T-helper 22 cell (primary cell): Measurements from ENCODE around the gene MTG2.

Source experiments
- DNase-seq: peaks from one replicate; pipeline ENCODE4 v3.0.0-alpha.2; 2020; ENCODE audit warnings: low read depth

MTG2 gene

DNA sequence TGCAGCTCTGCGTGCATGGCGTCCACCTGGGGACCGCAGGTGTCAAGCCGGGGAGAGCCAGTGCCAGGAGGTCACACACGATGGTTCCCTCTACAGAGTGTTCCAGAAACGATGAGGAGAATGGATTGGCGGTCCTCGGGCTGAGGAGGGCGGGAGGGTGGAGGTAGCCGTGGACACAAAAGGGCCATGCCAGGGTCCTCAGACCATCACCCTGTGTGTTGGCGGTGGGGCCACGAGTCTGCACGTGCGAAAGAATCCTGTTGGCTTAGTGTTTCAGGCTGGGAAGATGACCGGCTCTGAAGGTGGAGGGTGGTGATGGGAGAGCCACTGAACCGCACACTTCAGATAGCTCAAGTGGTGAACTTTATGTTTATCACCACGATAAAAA, 23.6 kb downstream of the MTG2 start:
- DNase-seq, result no peak

DNA sequence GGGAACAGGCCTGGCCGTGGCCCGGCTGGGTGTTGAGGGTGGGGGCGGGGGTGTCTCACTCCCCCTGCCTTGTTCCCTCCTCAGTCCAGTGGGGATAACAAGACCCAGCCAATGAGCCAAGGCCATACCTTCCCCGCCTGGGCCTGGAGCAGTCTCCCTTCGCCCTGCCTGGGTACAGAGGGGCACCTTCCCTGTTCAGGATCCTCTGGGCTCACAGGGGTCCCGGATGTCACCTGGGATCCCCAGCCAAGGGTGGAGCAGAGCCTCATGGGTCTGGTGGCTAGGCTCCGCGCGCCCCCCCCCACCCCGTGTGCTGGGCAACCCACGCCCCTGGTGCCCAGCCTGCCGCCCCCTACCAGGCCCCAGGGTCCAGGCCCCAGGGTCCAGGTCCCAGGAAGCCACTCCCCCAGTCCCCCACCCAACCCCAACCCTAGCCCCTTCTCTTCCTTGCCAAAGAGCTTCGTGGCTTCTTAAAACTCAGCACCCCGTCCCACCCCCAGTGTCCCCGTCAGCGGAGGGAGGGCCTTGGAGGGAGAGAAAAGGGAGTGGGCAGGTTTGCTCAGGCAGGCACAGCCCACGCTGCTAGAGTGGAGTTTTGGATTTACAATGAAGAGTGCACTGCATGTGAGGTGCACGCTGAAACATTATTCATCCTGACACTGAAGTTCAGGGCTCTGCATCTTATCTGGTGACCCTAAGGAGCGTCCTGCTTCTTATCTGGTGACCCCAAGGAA, 25.4 kb downstream of the MTG2 start:
- no peak for DNase-seq

DNA sequence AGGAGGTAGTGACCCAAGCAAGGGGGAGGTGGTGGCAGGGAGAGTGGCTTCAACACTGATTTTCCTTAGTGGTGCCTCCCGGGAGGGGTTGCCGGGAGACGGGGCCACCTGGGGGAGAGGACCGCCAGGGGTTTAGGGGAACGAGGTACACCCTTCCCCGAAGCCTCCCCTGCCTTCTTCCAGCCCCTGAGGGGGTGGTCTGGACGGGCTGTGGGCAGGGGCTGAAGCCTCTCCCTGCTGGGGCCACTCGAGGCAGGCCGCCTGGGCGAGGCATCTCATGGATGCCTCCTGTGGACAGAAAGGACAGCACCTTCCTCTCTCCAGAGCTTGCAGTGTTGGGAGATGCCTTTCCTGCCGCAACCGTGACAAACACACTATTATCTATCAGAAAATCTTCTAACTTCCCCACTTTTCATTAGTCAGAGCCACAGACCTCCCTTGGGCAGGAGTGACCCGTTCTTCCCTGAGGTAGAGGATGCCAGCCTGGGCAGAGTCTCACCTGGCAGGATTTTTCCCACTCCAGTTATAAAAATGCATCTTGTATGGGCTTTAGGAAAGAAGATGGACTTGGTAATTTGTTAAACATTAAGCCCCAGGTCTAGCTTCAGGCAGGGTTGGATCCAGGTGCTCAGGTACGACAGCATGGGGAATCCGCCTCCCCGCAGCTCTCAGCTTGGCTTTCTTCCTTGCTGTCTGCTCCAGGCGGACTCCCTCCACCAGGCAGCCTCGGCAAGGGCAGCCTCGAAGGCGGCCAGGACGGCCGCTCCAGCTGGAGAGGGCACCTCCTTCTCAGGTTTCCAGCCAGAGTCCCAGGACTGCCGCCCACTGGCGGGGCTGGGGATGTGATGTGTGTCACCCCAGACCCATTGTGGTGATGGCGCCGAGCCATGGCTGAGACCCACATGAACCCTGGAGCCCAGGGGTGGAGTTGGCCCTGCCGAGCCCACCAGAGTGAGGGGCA, 26.2 kb downstream of the MTG2 start:
- no peak for DNase-seq

DNA sequence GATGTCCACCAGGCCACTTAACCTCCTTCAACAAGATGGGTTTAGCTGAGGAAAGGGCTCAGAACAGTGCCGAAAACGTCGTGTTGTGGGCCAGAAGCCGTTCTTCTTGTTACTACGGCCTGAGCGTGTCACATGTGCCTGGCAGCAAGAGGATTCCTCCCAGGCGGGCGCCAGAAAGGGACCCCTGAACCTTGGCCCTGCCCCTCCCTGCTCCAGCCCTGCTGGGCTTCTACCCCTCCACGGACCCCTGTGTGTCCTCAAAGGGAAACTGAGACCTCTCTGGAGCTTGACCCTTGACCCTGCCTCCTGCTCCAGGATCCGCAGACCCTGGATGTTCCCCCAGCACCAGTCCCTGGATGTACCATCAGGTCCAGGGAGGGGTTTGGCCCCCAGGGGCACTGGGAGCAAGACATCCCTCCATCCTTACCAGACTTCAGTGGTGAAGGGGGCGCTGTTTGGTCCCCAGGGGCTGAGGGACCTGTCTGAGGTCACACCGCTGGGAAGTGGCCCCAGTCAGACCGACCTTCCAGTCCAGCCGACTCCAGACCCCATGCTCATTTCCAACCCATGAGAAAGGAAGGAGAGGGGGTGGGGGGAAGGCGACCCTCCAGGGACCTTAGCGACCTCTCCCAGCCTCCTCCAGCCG, 27.1 kb downstream of the MTG2 start:
- DNase-seq, result no peak

DNA sequence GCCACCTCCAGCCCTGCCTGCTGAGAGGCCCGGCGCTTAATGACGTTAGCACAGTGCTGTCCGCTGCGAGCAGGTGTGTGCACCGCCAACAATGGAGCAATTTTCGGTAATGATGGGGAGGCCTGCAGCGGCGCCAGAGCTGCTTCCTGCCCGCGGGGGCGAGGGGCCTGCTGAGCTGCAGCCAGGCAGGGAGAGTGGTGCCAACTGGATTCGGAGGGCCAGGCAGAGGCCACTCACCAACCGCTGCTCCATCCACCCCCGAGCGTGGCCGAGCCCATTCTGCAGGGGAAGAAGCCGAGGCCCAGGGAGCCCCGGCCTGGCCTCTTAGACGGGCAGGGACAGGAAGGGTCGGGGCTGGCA, 27.6 kb downstream of the MTG2 start:
- no peak for DNase-seq

DNA sequence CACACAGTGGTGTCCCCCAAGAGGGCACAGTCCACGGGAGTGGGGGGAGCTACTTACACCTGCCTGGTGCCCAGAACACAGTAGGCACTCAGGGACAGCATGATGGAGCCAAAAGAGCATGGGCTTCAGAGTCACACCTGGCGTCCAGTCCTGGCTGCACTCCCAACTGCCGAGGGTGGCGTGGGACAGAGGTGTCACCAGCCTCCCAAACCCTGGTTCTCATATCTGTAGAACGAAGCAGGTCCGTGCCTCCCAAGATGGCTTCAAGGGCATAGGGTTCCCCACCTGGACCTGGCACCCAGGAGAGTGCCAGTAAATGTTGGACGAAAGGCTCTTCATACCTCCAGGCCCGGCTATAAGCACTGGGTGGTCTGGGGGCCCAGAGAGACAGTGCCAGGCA, 28.4 kb downstream of the MTG2 start:
- no peak for DNase-seq

DNA sequence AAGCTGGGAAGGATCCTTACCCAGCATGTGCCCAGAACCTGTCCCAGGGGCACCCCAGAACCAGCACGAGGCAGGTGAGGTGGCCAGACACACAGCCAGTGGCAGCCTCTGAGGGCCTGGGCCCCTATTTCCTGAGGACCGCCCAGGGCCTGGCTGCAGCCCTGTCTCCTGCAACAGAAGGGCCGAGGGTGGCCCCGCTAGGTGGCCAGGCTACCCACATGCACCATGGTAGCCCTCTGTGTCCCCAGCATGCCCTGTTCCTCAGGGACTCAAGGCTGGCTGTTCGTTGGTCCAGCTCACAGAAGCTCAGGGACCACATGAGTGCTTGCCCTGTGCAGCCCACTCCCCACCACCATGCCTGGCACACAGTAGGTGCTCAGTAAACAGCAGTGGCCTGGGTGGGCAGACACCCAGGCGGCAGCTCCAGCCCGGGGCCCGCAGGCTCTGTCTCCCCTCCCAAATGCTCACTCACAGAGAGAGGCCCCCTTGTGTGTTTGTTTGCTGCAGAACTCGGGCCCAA, 29.0 kb downstream of the MTG2 start:
- DNase-seq, result no peak

DNA sequence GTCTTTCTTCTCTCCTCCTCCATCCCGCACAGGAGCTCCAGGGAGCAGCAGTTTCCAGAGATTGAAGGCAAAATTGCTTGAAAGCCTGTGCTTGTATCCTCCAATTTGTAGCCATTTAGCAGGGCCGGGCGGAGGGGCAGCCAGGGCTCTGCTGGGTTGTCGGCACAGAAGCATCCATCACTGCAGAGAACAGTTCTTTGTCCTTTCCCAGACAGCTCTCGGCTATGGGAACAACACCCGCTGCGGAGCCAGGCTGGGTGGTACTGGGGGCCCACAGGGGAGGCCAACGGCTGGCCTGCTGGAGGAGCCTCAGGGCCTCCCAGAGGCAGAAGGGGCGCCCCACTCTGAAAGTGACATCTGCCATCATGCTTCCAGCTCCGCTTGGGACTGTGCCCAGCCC, 29.5 kb downstream of the MTG2 start:
- no peak for DNase-seq

DNA sequence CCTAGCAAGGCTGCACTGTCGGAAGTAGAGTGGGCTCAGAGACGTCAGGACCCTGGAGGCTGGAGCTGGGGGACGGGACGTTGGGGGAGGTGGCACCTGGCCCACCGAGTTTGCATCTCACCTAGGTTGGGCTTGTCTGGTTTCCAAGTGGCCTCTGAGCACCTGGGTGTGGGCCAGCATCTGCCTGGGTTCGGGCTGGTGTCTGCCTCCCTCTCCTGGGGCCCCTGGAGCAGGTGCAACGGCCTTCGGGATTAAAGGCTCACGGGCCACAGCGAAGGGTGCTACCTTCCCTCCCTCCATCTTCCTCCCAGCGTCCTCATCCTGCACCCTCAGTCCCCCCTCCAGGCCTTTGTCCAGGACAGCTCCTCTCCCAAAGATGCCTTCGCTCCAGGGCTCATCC, 31.2 kb downstream of the MTG2 start:
- no peak for DNase-seq

DNA sequence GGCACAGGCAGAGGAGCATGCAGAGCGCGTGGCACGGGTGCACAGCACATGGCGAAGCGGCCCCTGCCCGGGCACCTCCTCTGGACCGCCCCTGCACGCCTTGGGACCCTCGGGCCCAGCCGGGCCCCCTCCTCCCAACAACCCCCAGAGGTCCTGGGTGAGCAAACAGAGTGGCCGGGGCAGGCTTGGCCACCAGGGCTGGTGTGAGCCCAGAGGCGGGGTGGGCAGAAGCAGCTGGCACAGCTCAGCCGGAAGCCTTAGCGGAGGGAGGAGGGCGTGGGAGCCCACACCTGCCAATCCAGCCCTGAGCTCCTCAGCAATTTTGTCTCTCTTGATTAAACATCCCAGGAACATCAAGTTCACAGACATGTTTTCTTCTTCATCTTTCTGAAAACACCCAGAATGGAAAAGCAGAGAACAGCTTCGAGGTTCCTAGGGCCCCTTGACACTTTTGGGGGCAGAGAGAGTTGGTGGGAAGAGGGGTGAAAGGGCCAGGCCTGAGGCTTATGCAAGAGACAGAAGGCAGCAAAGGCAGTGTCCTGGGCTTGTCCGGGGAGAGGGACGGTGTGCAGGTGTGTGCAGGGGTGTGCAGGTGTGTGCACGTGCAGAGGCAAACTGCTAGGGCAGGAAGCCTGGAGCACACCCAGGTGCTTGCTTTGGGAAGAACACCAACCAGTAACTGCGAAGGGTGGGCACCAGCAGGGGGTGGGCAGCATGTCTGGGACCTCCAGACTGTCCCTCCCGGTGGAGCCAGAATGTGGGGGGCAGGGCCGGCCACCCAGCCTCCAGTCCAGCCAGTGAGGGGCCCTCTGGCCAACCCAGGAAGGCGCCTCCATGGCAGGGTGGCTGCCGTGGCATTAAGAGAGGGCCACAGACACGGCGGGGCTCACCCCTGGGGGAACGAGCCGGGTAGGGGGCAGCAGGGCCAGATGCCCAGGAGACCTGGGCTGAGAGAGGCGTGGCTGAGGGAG, 32.5 kb downstream of the MTG2 start:
- DNase-seq, result no peak

DNA sequence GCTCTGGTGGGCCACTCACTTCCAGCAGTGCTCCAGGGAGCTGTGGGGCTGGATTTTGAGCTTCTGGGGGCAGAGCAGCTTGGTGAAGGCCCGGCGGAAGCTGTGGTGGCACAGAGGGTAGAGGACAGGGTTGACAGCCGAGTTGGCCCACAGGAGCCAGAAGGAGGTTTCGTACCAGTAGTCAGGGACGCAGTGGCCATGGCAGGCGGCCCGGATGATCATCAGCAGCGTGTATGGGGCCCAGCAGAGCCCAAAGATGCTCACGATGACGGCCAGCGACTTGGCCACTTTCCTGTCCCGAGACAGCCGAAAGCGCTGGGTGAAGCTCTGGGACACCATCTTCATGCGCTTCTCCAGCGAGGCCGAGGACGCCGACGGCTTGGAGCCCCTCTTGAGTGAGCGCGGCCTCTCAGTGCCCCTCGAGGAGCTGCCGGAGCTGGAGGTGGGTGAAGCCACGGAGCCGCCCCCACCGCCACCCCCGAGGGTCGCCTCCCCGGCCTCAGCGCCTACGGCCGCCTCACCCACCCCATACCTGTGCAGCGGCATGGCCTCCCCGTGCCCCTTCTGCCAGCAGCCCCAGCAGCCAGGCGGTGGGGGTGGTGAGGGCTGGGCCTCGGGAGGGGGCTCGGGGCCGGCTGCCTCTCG, 33.3 kb downstream of the MTG2 start:
- no peak for DNase-seq

DNA sequence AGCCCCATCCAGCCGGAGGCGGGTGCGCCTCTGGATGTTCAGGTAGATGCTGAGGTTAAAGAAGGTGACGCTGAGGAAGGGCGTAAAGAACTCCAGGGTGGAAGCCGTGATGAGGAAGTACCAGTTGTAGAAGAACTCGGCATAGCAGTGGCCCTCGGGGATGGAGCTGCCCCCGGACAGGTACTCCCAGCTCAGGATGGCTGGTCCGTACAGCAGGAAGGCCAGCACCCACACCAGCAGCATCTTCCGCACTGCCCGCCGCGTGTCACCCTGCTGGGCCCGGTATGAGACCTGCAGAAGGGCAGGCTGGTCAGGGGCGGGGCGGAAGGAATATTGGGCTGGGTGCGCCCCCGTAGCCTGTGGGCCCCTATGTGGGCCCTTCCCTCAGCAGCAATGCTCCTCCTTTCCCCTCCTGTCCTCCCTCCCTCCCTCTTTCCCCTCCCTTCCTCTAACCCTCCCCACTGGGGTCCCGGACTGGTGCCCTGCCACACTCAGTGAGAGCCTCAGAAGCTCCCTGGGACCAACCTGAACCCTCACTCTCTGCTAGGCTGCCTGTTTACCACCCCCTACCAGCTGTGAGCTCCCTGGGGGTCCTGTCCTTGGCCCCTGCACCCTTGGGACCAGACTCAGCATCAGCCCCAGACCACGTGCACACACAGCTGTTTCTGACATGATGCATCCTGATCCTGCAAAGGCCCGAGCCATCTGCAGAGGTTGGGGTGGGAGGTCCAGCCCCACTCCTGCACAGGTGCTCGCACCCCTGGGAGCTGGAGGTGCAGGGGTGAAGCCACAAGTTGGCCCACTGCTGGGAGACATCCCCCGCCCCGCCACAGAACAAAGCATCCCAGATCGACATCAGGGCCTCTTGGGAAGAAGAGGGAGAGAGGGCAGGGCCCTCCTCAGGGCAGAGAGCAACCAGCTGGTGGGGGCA, 34.1 kb downstream of the MTG2 start:
- DNase-seq, result no peak

DNA sequence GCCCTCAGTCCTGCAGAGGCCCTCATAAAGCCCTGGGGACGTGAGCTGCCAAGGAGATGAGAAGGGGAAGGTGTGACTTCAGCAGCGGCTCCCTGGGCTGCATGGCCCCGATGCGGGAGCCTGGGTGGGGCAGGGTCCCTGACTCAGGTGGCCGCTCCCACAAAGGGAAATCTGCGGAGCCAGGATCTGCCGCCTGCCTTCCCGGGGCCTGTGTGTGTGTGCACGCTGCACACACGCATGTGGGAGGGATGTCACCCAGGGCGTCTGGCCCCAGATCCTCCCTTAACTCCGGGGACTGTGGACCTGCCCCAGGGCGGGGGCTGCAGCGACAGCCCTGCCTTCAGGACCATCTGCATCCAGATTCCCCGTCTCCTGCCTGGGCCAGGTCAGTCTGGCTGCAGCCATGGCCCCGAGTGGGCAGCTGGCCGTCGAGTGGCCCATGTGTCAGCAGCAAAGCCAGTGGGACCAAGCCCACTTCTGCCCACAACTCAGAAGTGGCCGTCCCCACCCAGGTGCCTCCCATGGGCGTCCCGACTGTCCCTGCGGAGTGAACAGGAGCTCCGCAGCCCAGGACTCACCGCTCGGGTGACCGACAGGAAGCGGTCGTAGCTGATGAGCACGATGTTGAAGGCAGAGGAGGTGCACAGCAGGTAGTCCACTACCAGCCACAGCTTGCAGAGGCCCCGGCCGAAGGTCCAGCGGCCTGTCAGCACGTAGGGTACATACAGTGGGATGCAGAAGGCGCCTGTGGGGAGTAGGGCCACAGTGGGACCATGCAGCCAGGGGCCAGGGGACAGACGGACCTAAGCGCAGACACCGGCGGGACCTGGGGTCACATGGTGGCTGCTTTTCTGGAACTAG, 35.3 kb downstream of the MTG2 start:
- no peak for DNase-seq

DNA sequence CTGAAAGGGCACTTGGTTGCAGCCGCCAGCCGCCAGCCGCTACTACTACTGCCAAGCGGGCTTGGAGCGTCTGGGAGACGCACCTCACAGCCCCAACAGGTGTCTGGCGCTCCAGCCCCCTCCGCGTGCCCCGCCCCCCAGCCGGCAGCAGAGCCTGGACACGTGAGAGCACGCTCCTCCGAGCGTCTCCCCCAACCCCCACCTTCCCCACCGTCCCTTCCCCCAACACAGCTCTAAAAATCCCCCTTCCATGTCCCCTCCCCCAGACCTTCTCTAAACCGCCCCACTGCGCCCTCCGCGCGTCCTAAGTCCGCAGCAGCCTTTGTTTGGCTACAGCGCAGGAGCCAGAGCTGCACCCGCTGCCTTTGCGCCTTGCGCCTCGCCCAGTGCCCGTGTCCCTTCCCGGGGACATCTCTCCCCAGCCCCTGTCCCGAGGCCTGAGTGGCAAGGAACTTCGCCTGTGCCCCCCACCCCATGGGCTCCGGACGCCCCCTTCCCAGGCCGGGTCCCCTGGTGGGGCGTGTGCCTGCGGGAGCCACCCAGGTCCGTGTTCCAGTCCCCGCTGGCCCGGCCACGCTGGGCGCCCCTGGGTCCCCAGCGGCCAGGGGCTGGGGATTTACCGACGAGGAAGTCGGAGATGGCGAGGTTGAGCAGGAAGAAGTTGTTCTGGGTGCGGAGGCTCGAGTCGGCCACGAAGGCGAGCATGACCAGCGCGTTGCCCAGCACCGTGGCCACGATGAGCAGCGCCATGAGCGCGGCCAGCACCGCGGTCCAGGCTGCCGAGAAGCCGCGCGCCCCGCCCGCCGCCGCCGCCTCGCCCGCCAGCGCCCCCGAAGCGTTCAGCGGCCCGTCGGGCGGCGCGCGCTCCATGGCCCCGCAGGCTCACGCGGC, 36.5 kb downstream of the MTG2 start:
- DNase-seq, result no peak

DNA sequence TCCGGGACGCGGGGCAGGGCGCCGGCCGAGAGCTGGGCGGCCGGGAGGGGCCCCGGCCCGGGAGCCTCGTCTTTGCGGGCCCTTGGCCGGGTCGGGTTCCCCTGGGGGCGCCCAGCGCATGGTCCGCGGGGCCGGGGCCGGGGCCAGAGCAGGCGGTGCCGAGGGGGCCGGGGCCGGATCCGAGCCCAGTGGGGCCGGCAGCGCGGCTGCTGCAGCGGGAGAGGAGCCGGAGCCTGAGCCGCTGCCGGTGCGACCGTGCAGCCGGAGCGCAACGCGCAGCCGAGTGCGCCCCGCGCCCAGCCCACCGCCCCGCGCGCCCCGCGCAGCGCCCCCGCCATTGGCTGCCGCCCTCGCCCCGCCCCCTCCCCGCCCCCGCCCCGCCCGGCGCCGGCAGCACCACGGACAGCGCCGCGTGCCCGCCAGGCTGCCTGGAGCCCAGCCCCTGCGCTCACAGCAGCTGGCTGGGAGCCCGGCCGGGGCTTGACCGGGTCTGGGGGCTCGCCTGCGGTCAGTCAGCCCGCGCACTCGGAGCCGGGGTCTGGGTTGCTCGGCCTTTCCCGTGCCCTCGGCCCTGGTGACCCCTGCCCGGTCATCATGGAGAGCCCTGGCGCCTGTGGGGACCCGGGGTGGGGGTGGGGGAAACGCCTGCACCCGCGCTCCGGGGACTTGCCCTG, 37.3 kb downstream of the MTG2 start, which contains the start of gene HRH3:
Gene HRH3, minus strand, starts transcription at position 287 of the 674 bp plus-strand sequence. CDS start 308 bp downstream, outside the sequence.
- no peak for DNase-seq

DNA sequence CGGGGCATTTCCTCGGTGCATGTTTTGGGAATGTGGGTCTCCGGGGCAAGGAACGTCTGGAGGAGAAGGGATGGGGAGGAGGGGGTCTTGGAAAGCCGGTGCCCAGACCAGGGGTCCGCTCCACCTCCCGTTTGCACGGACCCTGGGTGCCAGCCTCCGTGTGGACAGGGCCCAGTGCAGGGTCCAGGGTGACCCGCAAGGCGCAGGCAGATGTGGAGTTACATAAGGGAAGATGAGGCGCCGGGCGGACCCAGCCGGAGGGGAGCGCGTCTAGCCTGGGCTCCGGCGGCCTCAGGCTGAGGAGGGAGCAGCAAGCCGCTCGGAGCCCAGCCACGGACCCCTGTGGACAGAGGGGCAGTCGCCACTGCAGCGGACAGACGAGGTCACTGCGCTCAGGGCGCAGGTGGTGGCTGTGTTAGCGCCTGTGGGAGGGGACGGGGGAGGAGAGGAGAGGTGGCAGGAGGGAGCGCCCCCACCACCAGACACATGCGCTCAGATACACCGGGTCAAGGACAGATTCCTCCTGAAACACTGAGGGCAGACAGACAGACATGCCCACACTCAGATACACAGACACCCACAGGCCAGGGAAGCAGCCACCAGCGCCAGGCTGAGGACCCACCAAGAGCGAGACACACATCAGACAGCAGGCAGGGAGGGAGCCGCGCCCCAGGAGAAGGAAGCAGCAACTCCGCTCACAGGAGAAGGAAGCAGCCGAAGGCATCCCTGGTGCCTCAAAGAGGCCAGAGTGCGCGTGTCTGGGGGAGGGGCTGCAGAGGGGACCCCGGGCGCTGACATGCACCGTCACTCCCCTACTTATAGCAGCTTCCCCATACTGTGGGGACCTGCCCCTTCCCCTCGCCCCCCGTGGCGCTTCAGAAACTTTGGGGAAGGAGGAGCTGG, 38.1 kb downstream of the MTG2 start:
- no peak for DNase-seq
